OCI-LY7 (cell line): ENCODE measurements around the gene ATP1A2. TPM values are rescaled to one million over a fixed set of nuclear protein-coding genes. Genes with fewer than 3 reads are reported as not detected.

Source experiments
- BruUV-seq: library from RNA; stranded (reverse); fragments of 400-500 nt; replicated peaks from 2 replicates; lab custom pipeline; 2021; lab: Mats Ljungman, UMichigan
- CTCF ChIA-PET: fragments of 300-600 bp; sonication (Branson Sonifier 250); formaldehyde crosslinking; loops from one replicate; lab custom pipeline; 2022; ENCODE audit warnings: antibody characterized with exemption; ENCODE audit not compliant: unreplicated experiment; lab: Charles Lee
- POLR2A ChIA-PET: fragments of 300-600 bp; sonication (Branson Sonifier 250); formaldehyde crosslinking; loops from one replicate; lab custom pipeline; 2022; ENCODE audit warnings: antibody characterized with exemption; lab: Charles Lee
- DNase-seq: peaks from one replicate; pipeline ENCODE4 v3.0.0-alpha.2; 2015; ENCODE audit warnings: low spot score
- H2AFZ ChIP-seq: fragments of 200-600 bp; sonication (generic), shearing (Covaris generic); 2 replicates; pipeline ENCODE4 v1.6.1; 2014; ENCODE audit warnings: mild to moderate bottlenecking, antibody characterized with exemption, low read length, moderate library complexity
- H3K27ac ChIP-seq: fragments of 200-600 bp; sonication (generic); 2 replicates; pipeline ENCODE4 v1.5.1; 2014; ENCODE audit warnings: mixed run types, low read depth, mild to moderate bottlenecking, moderate library complexity, low read length, inconsistent platforms; ENCODE audit not compliant: poor library complexity, severe bottlenecking
- H3K36me3 ChIP-seq: fragments of 200-600 bp; sonication (generic); 2 replicates; pipeline ENCODE4 v1.6.1; 2014; ENCODE audit warnings: mild to moderate bottlenecking, antibody characterized with exemption, low read length, moderate library complexity, mixed read lengths; ENCODE audit not compliant: insufficient read depth
- H3K4me1 ChIP-seq: fragments of 200-600 bp; sonication (generic); 2 replicates; pipeline ENCODE4 v1.5.1; 2014; ENCODE audit warnings: mild to moderate bottlenecking, low read length; ENCODE audit not compliant: insufficient read depth, poor library complexity, severe bottlenecking
- H3K4me2 ChIP-seq: fragments of 200-600 bp; sonication (generic); 2 replicates; pipeline ENCODE4 v1.6.1; 2014; ENCODE audit warnings: mild to moderate bottlenecking, low read length
- H3K4me3 ChIP-seq: fragments of 200-600 bp; sonication (generic); 2 replicates; pipeline ENCODE4 v1.5.1; 2014; ENCODE audit warnings: mild to moderate bottlenecking, low read depth, low read length; ENCODE audit not compliant: poor library complexity, severe bottlenecking
- H3K79me2 ChIP-seq: fragments of 200-600 bp; sonication (generic); 2 replicates; pipeline ENCODE4 v1.6.1; 2016; ENCODE audit warnings: low read depth, mild to moderate bottlenecking, low read length, moderate library complexity, mixed read lengths; ENCODE audit not compliant: insufficient read depth
- H3K9me2 ChIP-seq: fragments of 200-600 bp; sonication (generic); 2 replicates; pipeline ENCODE4 v1.6.1; 2016; ENCODE audit warnings: mild to moderate bottlenecking, low read length, mixed read lengths; ENCODE audit not compliant: insufficient read depth
- H3K9me3 ChIP-seq: fragments of 200-600 bp; sonication (generic); 2 replicates; pipeline ENCODE4 v1.6.1; 2014; ENCODE audit warnings: mild to moderate bottlenecking, mixed run types, low read length, mixed read lengths
- H4K20me1 ChIP-seq: fragments of 200-600 bp; sonication (generic); 2 replicates; pipeline ENCODE4 v1.6.1; 2014; ENCODE audit warnings: mild to moderate bottlenecking, antibody characterized with exemption, low read length, moderate library complexity, mixed read lengths; ENCODE audit not compliant: insufficient read depth
- CTCF ChIP-seq: fragments of 200-600 bp; sonication (generic); conservative IDR thresholded peaks from 2 replicates; pipeline ENCODE4 v1.5.1; 2014; ENCODE audit warnings: mild to moderate bottlenecking, antibody characterized with exemption, low read length, moderate library complexity, mixed read lengths
- EZH2phosphoT487 ChIP-seq: fragments of 200-600 bp; sonication (generic); IDR thresholded peaks from 2 replicates; pipeline ENCODE4 v1.6.1; 2018; ENCODE audit warnings: low read depth, borderline replicate concordance, mild to moderate bottlenecking, mixed run types, antibody characterized with exemption, low read length, moderate library complexity, mixed read lengths
- intact Hi-C: fragments of 100-400 bp; cut with micrococcal nuclease; formaldehyde crosslinking; loops from one replicate; pipeline ENCODE4 v1.10.0; 2022; ENCODE audit not compliant: unreplicated experiment
- total RNA-seq, 2 experiments: library from RNA; depleted of rRNA in 1 of 2; stranded (reverse); fragments of >200 nt in 1 of 2; shearing (Covaris generic) in 1 of 2; gene quantifications; 2 replicates each; pipeline ENCODE4 v1.2.3, GENCODE V29; 2014 to 2022

Gene ATP1A2
- total RNA-seq, 2 experiments from 2014 or later, result not detected

GRCh38 chr1:160129558-160129957 lies 14.0 kb downstream of the ATP1A2 start:
- CTCF ChIA-PET, result no interaction called here
- DNase-seq, result no peak

GRCh38 chr1:160129966-160130365 lies 14.4 kb downstream of the ATP1A2 start:
- BruUV-seq, result no TSS peak
- Histone ChIP-seq H3K27ac (no peak overlapping the region), H3K36me3 (no peaks in the 10 kb centered on the region), H3K4me3 (no peak overlapping the region), H3K9me2 (no peaks in the 10 kb centered on the region), H4K20me1 (no peaks in the 10 kb centered on the region), H3K4me1 (no peaks in the 10 kb centered on the region), H3K79me2 (no peaks in the 10 kb centered on the region), H3K4me2 (no peak overlapping the region), H2AFZ (no peak overlapping the region), H3K9me3 (no peaks in the 10 kb centered on the region)
- no peak for DNase-seq
- POLR2A ChIA-PET, result no interaction called here
- CTCF ChIA-PET, result no interaction called here
- no peak for TF ChIP-seq EZH2phosphoT487
- TF ChIP-seq CTCF, result no peak
- intact Hi-C loops, result no loop called here

More at GRCh38 chr1:160129558-160129957, 14.0 kb downstream of the ATP1A2 start:
- no peaks in the 10 kb centered on the region for H3K36me3 ChIP-seq
- intact Hi-C loops, result no loop called here
- no peaks in the 10 kb centered on the region for H4K20me1 ChIP-seq
- no TSS peak for BruUV-seq
- TF ChIP-seq EZH2phosphoT487 (no peak), CTCF (no peak)
- H3K4me2 ChIP-seq, result no peak overlapping the region
- no peaks in the 10 kb centered on the region for H3K9me3 ChIP-seq
- H3K4me1 ChIP-seq, result no peaks in the 10 kb centered on the region
- H3K27ac ChIP-seq, result no peak overlapping the region
- H3K79me2 ChIP-seq, result no peaks in the 10 kb centered on the region
- no peak overlapping the region for H2AFZ ChIP-seq
- POLR2A ChIA-PET, result no interaction called here
- no peaks in the 10 kb centered on the region for H3K9me2 ChIP-seq
- no peak overlapping the region for H3K4me3 ChIP-seq

GRCh38 chr1:160130486-160130885 lies 14.9 kb downstream of the ATP1A2 start:
- no peak for TF ChIP-seq EZH2phosphoT487
- no peak for TF ChIP-seq CTCF

More at GRCh38 chr1:160130486-160130885, 14.9 kb downstream of the ATP1A2 start:
- Histone ChIP-seq H3K9me3 (no peaks in the 10 kb centered on the region), H3K4me2 (no peak overlapping the region), H3K79me2 (no peaks in the 10 kb centered on the region), H2AFZ (no peak overlapping the region), H3K4me3 (no peak overlapping the region), H3K9me2 (no peaks in the 10 kb centered on the region), H3K4me1 (no peaks in the 10 kb centered on the region), H4K20me1 (no peaks in the 10 kb centered on the region), H3K27ac (no peak overlapping the region), H3K36me3 (no peaks in the 10 kb centered on the region)
- POLR2A ChIA-PET, result no interaction called here
- no TSS peak for BruUV-seq
- DNase-seq, result no peak
- CTCF ChIA-PET, result no interaction called here
- intact Hi-C loops, result no loop called here
